Ascending aorta (tissue), 2 donors: ENCODE data around the gene ARHGAP24. TPM values are rescaled to one million over a fixed set of nuclear protein-coding genes. Genes with fewer than 3 reads are reported as not detected.

Experiments used
- DNase-seq, 2 donors: peaks; one replicate each; pipeline ENCODE4 v3.0.0-alpha.2; 2019; ENCODE audit warnings: low spot score in 2 of 2
- H3K27ac ChIP-seq, 2 donors: fragments of 200-600 bp; sonication (generic); one replicate each; pipeline ENCODE4 v1.5.1; 2016 to 2017; ENCODE audit warnings: mild to moderate bottlenecking in 1 of 2
- H3K27me3 ChIP-seq: fragments of 200-600 bp; sonication (generic); one replicate; pipeline ENCODE4 v1.5.1; 2017
- H3K36me3 ChIP-seq, 2 donors: fragments of 200-600 bp; sonication (generic); one replicate each; pipeline ENCODE4 v1.5.1; 2016
- H3K4me1 ChIP-seq, 2 donors: fragments of 200-600 bp; sonication (generic); one replicate each; pipeline ENCODE4 v1.5.1; 2016 to 2017; ENCODE audit warnings: mild to moderate bottlenecking in 1 of 2
- H3K4me3 ChIP-seq, 2 donors: fragments of 200-600 bp; sonication (generic); one replicate each; pipeline ENCODE4 v1.5.1; 2016 to 2017; ENCODE audit warnings: mild to moderate bottlenecking in 1 of 2
- H3K9me3 ChIP-seq, 2 donors: fragments of 200-600 bp; sonication (generic); one replicate each; pipeline ENCODE4 v1.5.1; 2016
- intact Hi-C: fragments of 100-400 bp; cut with DNase I; formaldehyde crosslinking; loops from one replicate; pipeline ENCODE4 v1.15.1; 2023
- total RNA-seq: library from RNA; depleted of rRNA; stranded (reverse); fragments of >200 nt; gene quantifications from one replicate; pipeline ENCODE4 v1.1.0, GENCODE V29; 2016
- TF ChIP-seq, protein P1 (sequence below), 3 experiments: fragments of 200-600 bp in 2 of 3; fragments of 450-650 bp in 1 of 3; sonication (generic) in 2 of 3; IDR thresholded peaks; one replicate each; pipeline ENCODE4 v1.5.1; 2016 to 2019; ENCODE audit warnings: antibody characterized with exemption in 3 of 3, mild to moderate bottlenecking in 1 of 3, moderate library complexity in 1 of 3

Gene ARHGAP24
- total RNA-seq, 1 donor from 2014 or later = 13.9 TPM

DNA sequence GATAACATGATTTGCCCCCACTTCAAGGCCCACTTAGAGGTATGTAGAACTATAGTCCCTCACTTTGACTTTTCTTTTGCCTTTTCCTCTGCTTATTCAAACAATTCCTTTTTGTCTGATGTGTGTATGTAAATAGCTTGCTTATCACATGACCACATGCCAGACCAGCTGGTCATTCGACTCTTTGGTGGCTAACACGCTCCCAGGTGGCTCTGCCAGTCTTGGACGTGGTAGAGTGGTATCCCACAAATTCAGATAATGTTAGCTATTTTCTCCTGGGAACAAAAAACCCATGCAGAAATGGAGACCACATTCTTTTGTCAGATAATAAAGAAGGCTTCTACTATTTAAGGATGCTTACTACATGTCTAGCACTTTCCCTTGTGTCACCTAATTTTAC, 47.9 kb downstream of the ARHGAP24 start:
- H3K27ac ChIP-seq = no peak overlapping the region
- H3K4me1 ChIP-seq = no peaks in the 10 kb centered on the region
- TF ChIP-seq, protein P1, sequence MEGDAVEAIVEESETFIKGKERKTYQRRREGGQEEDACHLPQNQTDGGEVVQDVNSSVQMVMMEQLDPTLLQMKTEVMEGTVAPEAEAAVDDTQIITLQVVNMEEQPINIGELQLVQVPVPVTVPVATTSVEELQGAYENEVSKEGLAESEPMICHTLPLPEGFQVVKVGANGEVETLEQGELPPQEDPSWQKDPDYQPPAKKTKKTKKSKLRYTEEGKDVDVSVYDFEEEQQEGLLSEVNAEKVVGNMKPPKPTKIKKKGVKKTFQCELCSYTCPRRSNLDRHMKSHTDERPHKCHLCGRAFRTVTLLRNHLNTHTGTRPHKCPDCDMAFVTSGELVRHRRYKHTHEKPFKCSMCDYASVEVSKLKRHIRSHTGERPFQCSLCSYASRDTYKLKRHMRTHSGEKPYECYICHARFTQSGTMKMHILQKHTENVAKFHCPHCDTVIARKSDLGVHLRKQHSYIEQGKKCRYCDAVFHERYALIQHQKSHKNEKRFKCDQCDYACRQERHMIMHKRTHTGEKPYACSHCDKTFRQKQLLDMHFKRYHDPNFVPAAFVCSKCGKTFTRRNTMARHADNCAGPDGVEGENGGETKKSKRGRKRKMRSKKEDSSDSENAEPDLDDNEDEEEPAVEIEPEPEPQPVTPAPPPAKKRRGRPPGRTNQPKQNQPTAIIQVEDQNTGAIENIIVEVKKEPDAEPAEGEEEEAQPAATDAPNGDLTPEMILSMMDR (IDR thresholded peaks at IDR 0.05) = no peak
- no peak for DNase-seq
- H3K27me3 ChIP-seq = no peaks in the 10 kb centered on the region
- no peaks in the 10 kb centered on the region for H3K9me3 ChIP-seq
- no peak overlapping the region for H3K4me3 ChIP-seq
- H3K36me3 ChIP-seq = no peaks in the 10 kb centered on the region
- intact Hi-C loops = no loop called here

DNA sequence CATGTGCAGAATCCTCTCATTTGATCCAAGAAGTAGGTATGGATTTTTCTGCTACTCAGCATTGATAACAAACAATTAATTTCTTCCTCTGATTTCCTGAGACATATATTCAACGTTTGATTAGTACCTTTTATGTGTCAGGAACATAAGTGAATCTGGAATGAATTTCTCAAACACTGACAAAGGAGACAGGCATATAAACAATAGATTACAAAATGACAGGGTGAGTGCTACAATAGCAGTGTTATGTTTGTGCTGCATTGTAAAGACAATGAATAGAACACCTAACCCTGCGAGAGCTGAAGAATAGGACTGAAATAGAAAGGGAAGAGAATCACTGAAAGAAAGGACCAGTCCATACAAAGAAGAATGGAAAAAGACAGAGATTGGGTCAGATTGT, 52.9 kb downstream of the ARHGAP24 start:
- Histone ChIP-seq H3K36me3 (no peaks in the 10 kb centered on the region), H3K4me1 (no peaks in the 10 kb centered on the region), H3K27ac (no peak overlapping the region), H3K9me3 (no peaks in the 10 kb centered on the region), H3K4me3 (no peak overlapping the region), H3K27me3 (no peaks in the 10 kb centered on the region)
- TF ChIP-seq, protein P1 (IDR thresholded peaks at IDR 0.05) = no peak
- DNase-seq = no peak
- intact Hi-C loops = no loop called here

DNA sequence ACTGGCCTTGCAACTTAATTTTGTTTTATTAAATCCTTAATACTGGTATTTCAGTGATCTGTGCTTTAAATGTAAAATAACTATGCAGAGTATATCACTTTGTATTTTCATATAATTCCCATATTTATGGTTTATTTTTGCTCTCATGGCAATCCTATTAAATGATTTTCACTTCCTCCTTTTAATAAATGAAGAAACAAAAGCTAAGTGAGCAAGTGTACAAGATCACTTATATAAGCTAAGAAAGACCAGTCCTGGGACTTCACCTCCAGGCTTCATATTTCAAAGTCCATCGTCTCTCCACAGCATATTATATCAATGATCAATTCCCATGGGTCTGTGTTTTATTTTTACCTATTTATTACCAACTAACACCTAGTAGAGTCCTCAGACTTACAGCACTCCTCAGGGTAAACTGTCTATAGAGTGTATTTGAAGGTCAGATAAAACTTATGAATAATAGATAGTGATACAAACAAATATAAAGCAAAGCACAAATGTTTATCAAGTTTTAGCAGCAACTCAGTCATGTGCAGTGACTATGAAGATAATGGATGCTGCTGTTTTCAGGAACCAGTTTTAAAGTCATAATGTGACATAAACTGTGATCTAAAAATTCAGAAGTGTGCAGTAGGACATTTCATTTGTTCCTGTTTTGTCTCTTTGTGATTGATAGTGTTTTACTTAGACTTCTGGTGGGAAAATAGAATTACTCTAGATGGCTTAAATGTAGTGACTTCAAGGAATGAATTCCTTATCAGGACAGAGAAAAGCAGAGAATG, 56.8 kb downstream of the ARHGAP24 start:
- Histone ChIP-seq H3K9me3 (no peaks in the 10 kb centered on the region), H3K4me1 (no peaks in the 10 kb centered on the region), H3K4me3 (no peak overlapping the region), H3K27ac (no peak overlapping the region), H3K36me3 (no peaks in the 10 kb centered on the region), H3K27me3 (no peaks in the 10 kb centered on the region)
- DNase-seq = no peak
- intact Hi-C loops = no loop called here
- TF ChIP-seq, protein P1 (IDR thresholded peaks at IDR 0.05) = no peak

DNA sequence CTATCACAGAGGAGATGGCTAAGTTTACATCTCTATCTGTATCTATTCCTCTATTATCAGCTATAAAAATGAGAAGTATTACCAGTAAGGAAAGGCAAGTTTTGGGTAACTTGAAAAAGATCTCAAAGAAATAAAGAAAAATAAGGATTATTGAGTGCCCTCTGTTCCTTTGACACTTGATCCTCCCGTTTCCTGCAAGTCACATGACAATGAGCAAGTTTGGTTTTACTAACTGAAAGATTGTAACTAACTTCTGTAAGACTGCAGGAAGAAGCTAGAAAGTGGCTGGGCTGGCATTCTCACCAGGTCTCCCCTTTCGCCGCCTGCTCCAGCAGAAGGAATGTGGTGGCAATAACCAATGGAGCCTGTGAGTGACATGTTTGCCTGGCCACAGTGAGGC, 59.2 kb downstream of the ARHGAP24 start:
- intact Hi-C loops = no loop called here
- no peaks in the 10 kb centered on the region for H3K27me3 ChIP-seq
- H3K36me3 ChIP-seq = no peaks in the 10 kb centered on the region
- no peak for DNase-seq
- no peaks in the 10 kb centered on the region for H3K9me3 ChIP-seq
- TF ChIP-seq, protein P1 (IDR thresholded peaks at IDR 0.05) = no peak
- H3K4me3 ChIP-seq = no peak overlapping the region
- H3K4me1 ChIP-seq = no peaks in the 10 kb centered on the region
- no peak overlapping the region for H3K27ac ChIP-seq

DNA sequence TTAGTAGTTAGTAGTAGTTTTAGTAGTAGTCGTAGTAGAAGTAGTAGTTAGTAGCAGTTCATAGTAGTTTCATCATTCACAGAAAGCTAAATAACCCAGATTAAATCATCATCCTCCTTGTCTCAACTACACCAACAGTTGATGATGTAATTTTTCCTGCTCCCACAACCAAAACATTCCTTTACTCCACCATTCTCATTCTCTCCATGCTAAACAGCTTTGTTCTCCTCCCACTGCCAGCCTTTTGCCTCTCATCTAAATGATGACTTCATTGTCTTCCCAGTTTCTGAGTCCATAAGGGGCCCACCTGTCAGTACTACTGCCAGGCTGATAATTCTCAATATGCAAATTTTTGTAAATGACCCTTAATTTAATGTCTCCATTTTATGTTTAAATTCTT, 68.9 kb downstream of the ARHGAP24 start:
- H3K9me3 ChIP-seq = no peaks in the 10 kb centered on the region
- H3K36me3 ChIP-seq = no peaks in the 10 kb centered on the region
- H3K4me1 ChIP-seq = no peaks in the 10 kb centered on the region
- no peak for DNase-seq
- H3K4me3 ChIP-seq = no peak overlapping the region
- no peaks in the 10 kb centered on the region for H3K27me3 ChIP-seq
- TF ChIP-seq, protein P1 (IDR thresholded peaks at IDR 0.05) = no peak
- H3K27ac ChIP-seq = no peak overlapping the region
- intact Hi-C loops = no loop called here
